IPS-18c (cell line): Measurements from ENCODE around the gene RDH5.

Source experiments
- H3K4me3 ChIP-seq: 2 replicates; pipeline ENCODE4 v1.7.0; 2013; ENCODE audit warnings: low read depth, mild to moderate bottlenecking, low read length, moderate library complexity; ENCODE audit not compliant: insufficient read depth
- H3K9me3 ChIP-seq: one replicate; pipeline ENCODE4 v1.6.1; 2013; ENCODE audit warnings: mild to moderate bottlenecking, low read length, moderate library complexity; ENCODE audit not compliant: control insufficient read depth, insufficient read depth

Gene RDH5

DNA sequence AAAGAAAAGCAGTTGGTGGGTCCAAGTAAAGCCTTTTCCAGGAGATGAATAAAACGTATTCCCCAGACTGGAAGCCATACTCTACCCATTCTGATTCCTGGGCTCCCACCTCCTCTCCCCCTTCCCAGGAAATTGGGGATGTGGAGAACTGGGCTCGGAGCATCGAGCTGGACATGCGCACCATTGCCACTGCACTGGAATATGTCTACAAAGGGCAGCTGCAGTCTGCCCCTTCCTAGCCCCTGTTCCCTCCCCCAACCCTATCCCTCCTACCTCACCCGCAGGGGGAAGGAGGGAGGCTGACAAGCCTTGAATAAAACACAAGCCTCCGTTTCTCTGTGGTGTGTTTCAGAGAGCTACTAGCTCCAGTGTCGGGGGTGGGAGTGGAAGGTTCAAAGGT, 822 bp upstream of the RDH5 start:
- H3K9me3 ChIP-seq = no peaks in the 10 kb centered on the region
- no peak overlapping the region for H3K4me3 ChIP-seq

DNA sequence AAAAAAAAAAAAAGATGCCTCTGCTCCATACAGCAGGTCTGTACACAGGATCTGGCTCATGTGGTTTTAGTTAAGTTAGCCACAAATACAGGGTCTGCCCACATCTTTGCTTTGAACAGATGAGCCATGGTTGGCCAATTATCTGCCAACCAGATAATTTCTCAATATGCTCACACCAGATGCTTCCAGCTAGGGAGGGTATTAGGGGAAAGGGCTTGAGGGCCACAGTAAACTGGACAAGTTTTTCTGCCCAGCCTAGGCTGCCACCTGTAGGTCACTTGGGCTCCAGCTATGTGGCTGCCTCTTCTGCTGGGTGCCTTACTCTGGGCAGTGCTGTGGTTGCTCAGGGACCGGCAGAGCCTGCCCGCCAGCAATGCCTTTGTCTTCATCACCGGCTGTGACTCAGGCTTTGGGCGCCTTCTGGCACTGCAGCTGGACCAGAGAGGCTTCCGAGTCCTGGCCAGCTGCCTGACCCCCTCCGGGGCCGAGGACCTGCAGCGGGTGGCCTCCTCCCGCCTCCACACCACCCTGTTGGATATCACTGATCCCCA, 776 bp downstream of the RDH5 start:
- Histone ChIP-seq H3K4me3 (no peak overlapping the region), H3K9me3 (no peaks in the 10 kb centered on the region)

DNA sequence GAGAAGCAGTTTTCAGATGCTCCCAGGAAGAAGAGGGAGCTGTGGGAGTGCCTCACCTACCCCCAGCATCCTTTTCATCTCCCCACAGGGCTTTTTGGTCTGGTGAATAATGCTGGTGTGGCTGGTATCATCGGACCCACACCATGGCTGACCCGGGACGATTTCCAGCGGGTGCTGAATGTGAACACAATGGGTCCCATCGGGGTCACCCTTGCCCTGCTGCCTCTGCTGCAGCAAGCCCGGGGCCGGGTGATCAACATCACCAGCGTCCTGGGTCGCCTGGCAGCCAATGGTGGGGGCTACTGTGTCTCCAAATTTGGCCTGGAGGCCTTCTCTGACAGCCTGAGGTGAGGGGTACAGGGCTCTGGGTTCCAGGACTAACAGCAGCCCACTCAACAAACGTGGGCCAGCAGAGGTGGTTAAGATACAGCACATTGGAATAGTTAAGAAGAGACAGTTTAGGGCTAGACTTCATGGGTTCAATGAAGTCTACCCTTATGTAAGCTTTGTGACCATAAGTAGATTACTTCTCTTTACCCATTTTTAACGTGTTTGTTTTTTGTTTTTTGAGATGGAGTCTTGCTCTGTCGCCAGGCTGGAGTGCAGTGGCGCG, 1.5 kb downstream of the RDH5 start:
- Histone ChIP-seq H3K9me3 (no peaks in the 10 kb centered on the region), H3K4me3 (no peak overlapping the region)

DNA sequence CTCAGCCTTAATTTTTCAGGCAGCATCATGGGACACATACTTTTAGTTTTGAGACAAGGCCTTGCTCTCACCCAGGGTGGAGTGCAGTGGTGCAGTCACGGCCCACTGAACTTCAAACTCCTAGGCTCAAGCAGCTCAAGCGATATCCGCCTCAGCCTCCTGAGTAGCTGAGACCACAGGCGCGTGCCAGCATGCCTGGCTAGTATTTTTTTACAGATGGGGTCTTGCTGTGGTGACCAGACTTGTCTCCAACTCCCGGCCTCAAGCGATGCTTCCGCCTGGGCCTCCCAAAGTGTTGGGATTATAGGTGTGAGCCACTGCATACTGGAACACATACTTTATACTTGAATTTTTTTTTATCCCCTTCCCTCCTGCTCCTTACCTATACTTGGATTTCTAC, 2.8 kb downstream of the RDH5 start:
- H3K4me3 ChIP-seq = no peak overlapping the region
- no peaks in the 10 kb centered on the region for H3K9me3 ChIP-seq

DNA sequence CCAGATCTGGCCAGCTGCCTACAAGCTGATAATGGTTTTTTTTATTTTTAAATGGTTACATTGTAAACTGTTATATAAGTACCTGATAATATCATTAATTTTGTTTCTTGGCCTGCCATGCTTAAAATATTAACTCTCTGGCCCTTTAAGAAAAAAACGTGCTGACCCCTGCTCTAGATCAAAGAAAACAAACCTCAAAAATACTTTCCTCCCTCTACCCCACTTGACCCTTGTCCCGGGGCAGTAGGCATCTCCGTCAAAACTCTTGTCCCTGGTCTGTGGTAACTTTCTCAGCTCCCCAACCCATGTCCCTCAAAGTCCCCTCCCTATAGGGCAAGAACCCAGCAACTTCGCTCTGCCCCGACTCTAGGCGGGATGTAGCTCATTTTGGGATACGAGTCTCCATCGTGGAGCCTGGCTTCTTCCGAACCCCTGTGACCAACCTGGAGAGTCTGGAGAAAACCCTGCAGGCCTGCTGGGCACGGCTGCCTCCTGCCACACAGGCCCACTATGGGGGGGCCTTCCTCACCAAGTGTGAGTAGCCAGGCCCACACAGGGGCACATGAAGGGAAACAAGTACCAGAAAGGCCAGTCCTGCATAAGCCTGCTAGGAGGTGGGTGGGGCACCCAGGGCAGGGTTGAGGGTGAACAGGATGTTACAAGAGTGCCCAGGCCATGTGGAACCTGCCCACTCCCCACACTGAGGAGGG, 3.5 kb downstream of the RDH5 start:
- H3K9me3 ChIP-seq = no peaks in the 10 kb centered on the region
- no peak overlapping the region for H3K4me3 ChIP-seq

DNA sequence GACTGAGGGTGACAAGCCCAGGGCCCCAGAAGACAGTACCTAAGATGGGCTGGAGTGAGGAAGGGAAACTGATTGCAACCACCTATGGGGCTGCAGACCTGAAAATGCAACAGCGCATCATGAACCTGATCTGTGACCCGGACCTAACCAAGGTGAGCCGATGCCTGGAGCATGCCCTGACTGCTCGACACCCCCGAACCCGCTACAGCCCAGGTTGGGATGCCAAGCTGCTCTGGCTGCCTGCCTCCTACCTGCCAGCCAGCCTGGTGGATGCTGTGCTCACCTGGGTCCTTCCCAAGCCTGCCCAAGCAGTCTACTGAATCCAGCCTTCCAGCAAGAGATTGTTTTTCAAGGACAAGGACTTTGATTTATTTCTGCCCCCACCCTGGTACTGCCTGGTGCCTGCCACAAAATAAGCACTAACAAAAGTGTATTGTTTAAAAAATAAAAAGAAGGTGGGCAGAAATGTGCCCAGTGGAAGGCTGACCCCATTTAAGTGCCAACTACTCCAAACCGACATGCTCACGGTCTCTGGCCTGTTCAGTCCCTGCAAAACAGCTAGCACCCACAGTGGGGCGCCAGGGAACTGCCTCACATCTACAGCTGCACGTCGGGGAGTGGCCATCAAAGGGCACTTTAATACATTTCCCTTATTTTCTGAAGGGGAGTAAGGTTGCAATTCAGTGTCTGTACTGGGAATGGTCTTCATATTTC, 4.2 kb downstream of the RDH5 start:
- H3K9me3 ChIP-seq = no peaks in the 10 kb centered on the region
- H3K4me3 ChIP-seq = no peak overlapping the region

DNA sequence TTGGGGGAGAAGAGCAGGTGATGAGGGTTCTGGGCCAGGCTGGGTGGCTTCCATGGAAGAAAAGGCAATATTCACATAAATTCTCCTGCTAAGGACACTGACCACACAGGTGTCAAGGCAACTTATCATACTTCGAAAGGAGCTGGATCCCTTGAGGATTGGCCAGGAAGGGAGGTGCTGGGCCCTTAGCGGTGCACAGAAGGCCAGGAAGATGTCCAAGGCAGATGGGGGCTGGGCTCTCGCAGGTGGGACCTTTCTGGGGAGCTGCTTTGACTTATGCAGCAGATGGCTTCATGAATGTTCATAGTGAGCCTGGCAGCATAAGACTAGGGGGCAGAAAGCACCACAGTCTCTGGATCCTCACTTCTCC, 4.7 kb downstream of the RDH5 start:
- Histone ChIP-seq H3K4me3 (no peak overlapping the region), H3K9me3 (no peaks in the 10 kb centered on the region)

DNA sequence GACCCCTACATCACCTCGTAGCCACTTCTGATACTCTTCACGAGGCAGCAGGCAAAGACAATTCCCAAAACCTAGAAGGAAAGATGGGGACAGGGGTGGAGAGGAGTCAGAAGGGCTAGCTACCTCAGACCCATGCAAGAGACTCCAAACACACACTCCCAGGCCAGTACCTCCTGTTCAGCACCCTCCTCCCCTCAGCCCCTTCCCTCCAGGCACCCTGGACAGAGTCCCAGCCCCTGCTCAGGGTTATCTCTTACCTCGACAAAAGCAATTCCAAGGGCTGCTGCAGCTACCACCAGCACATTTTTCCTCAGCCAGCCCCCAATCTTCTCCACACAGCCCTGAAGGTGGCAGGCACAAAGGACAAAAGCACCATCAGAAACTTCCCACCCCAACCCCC, 5.4 kb downstream of the RDH5 start:
- H3K9me3 ChIP-seq = no peaks in the 10 kb centered on the region
- H3K4me3 ChIP-seq = no peak overlapping the region

DNA sequence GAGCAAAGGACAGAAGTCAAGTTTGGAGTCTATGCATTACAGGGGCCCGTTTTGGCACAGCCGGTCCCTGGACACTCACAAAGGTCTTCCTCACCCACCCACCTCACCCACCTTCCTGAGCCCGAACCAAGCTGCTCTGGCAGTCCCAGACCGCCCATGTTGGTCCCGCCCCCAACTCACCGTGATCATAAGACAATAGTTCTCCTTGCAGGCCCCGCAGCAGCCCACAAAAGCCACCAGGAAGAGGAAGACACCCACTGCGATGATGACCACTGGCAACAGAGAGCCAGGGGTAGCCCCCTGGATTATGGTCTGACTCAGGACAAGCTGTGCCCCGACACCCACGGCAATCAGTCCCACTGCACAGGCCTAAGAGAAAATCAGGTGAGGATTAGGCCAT, 6.8 kb downstream of the RDH5 start:
- peak overlapping the region; percentile 92; the same call in 1 of the 2 replicates for H3K4me3 ChIP-seq
- H3K9me3 ChIP-seq = no peaks in the 10 kb centered on the region

DNA sequence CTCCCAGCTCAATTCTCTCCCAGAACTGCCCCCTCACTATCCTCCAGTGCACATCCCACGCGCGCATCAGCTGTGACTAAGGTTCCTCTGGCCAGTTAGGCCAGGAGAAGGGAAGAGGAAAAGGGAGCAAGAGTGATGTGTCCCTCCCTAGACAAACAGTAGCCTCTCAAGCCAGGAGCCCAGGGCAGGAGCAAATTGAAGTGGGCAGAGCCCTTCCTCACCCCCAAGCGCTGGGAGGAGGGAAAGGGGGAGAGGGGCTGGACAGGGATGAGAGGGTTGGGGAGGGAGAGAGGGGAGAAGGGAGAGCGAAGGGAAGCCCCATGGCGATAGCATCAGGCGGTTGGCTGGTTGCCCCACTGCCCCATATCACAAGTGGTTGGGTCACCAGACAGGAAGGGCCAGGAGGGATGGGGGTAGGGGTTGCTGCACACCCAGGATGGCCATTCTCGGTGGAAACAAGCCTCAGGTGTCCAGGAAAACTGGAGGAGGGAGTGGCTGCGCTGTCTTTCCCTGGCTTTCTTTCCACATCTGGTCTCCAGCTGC, 7.5 kb downstream of the RDH5 start:
- peak overlapping the region; percentile 92 for H3K4me3 ChIP-seq
- H3K9me3 ChIP-seq = no peaks in the 10 kb centered on the region

DNA sequence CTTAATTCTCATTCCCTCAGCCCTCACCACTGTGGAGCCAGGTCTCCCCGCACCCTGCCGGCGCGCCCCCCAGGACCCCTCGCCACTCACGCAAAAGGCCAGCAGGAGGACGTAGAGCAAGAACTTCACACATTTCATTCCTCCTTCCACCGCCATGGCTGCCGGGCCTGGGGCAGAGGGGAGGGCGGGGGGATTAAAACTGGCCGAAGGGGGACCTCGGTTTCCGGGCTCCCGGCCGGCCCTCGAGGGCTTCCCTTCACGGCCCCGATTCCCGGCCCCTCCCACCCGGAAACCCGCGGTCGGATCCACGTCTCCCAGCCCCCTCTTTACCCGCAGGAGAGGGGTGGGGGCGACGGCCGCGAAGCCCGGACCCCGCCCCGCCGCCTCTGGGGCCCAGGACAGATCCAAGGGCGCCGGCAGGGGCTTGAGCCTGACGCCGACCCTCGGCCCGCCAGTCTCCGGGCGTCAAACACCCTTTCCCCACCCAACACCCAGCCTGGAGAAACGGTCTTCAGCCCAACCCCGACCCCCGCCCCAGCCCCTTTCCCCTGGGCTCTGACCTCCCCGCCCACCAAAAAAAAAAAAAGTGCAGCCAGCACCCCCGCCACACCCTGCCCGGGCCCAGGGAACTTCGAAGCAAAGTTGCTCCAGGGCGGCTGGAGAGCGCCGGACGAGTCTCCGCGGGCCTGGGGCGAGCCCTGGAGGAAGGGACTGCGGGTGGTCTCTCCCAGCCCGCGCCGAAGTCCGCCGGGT, 8.2 kb downstream of the RDH5 start:
- H3K9me3 ChIP-seq = no peaks in the 10 kb centered on the region
- H3K4me3 ChIP-seq = peak overlapping the region; percentile 92

DNA sequence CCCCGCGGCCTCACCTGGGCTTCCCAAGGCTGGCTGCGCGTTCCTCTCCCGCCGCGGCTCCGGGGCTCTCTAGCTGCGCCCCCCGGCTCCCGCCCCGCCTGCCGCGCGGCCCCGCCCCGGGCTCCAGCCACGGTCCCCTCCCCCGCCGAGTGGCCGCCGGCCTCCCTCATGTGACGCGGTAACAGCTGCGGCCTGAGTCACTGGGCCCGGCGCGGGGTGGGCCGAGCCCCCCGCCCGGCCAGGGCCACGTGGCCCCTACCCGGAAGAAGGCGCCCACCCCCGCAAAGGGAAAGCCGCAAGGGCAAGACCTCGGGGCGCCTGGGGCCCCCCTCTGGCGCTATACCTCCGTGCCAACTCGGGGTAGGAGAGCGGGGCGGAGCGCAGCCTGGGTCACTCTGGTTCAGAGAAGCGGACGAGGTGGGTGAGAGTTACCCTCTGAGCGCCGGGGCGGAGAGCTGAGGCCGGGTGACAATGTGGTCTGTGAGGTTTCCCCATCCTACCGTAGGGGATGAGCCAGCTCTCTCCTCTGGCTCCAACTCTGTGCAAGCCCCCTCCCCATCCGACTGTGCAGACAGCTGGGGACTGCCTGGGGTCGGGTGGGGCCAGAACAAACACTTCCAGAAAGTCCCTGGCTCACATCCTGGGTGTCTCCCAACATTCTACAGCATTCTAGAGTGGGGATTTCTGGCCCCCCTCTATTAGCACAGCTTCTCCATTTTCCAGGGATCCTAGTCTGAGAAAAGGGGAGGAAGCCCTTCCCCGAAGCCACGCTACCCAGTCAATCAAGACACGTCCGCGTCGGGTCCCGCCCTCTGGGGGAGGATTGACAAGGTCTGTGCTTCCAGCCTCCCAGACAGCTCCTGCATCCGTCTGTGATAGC, 9.0 kb downstream of the RDH5 start, which contains the start of gene CD63:
Gene CD63 (minus strand): TSS at position 71 of the 880 bp plus-strand sequence. CDS start 668 bp downstream, outside the sequence.
- Histone ChIP-seq H3K4me3 (peak within 1 kb of the TSS; percentile 92), H3K9me3 (no peaks in the 10 kb centered on the region)

DNA sequence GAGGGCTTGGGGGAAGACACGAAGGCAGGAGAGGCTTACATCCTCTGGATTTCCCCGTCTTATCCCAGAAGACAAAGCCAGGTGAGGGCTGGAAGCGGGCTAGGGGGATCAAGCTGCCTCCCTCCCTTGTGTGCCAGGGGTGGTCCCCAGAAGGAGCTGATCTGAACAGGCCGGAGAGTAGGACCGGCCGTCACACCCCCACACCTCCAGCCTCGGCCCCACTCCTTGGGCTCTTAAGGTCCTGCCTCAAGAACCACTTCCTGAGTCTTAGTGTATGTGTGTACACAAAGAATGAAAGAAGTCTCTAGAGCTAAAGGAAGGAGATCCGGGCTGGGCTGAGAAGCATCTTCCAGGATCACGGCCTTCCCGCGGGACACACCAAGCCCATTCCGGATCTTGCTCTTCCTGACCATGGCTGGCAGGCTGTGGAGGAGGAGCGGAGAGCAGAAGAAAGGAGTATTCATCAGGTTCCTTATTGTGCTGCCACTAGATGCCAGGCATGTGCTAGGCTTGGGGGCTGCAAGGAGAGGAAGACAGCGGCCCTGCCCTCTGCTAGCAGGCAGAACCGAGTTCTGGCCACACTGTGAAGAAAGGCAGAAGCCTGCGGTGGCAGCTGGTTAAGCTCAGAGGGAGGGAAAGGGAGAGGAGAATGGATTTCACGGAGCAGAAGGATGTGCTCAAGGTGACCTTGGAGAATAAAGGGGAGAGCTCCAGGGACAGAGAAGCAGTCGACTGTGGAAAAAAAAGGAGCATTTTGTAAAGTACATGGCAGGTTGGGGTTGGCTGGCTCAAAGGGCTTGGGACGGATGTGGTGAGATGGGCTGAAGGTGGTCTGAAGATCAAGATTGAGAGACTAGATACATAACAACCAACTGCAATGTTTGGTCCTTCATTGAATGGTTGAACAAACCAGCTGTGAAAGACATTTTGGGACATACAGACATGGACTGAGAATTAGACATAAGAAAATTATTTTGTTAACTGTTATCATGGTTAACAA, 9.9 kb downstream of the RDH5 start:
- Histone ChIP-seq H3K9me3 (no peaks in the 10 kb centered on the region), H3K4me3 (peak overlapping the region; percentile 92)

DNA sequence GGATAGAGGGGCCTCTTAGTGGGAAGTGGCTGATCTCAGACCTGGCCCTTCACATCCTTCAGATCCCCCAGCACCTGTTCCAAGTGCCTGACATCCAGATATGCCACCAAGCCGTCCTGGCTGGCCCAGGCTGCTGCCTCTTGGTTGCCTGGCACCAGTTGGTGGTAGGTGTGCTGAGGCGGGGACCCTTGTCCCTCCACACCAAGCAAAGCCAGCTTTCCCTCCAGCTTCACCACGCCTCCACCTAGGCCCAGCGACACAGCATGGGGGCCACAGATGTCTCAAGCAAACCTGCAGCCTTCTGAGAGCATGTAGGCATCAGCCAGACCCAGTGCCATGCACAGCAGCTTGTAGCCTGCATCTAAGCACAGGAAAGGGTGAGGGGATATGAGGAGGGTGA, 12.1 kb downstream of the RDH5 start:
- Histone ChIP-seq H3K4me3 (no peak overlapping the region), H3K9me3 (no peaks in the 10 kb centered on the region)

DNA sequence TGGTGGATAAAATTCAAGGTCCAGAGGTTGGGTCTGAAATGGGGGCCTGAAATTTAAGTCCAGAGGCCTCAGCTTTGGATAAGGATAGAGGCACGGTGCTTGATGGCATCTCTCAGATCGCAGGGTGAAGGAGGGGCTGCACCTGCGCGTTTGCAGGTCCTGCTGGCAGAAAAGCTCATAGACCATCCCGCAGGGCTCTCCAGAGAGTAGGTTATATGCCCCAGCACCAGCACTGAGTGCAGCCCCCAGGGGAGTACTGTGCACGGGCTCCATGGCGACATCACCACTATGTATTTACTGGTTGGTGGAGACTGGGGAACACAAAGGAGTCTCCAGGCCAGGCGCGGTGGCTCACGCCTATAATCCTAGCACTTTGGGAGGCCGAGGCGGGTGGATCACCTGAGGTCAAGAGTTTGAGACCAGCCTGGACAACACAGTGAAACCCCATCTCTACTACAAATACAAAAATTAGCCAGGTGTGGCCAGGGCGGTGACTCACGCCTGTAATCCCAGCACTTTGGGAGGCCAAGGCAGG, 12.9 kb downstream of the RDH5 start:
- Histone ChIP-seq H3K4me3 (no peak overlapping the region), H3K9me3 (no peaks in the 10 kb centered on the region)
